ENCODE measurements around the gene PSMB7. TPM values are rescaled to one million over a fixed set of nuclear protein-coding genes. Genes with fewer than 3 reads are reported as not detected.

PSMB7 gene
- total and polyA plus RNA-seq, 8 donors: 39.0 to 99.9 (median 65.5) TPM

DNA sequence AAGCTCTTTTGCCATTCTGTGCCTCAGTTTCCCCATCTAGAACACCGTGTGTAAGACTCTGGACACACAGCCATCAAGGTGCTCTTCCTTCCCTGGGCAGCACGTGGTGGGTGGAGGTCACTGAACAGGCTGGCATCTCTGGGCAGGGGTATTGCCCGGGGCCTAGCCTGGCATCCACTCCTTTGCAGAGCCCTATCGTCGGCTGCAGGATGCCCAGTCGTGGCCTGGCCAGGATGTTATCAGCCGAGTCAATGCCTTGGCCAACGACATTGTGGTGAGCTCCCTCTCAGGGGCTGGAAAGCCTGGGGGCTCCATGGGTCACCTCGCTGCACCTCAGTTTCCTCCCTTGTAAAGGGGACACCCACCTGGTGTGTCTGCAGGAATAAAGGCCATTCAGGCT is 39.1 kb upstream of the PSMB7 start:
- H3K27ac ChIP-seq: no peak overlapping the region
- WGBS, 2 donors: 70 to 85% methylated on average over 9 of the region's 9 CpGs
- TF ChIP-seq, protein P1, sequence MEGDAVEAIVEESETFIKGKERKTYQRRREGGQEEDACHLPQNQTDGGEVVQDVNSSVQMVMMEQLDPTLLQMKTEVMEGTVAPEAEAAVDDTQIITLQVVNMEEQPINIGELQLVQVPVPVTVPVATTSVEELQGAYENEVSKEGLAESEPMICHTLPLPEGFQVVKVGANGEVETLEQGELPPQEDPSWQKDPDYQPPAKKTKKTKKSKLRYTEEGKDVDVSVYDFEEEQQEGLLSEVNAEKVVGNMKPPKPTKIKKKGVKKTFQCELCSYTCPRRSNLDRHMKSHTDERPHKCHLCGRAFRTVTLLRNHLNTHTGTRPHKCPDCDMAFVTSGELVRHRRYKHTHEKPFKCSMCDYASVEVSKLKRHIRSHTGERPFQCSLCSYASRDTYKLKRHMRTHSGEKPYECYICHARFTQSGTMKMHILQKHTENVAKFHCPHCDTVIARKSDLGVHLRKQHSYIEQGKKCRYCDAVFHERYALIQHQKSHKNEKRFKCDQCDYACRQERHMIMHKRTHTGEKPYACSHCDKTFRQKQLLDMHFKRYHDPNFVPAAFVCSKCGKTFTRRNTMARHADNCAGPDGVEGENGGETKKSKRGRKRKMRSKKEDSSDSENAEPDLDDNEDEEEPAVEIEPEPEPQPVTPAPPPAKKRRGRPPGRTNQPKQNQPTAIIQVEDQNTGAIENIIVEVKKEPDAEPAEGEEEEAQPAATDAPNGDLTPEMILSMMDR (IDR thresholded peaks at IDR 0.05): no peak
- no peaks in the 10 kb centered on the region for H3K9me3 ChIP-seq
- H3K4me3 ChIP-seq: no peak overlapping the region
- intact Hi-C loops (cut with DNase I): no loop called here
- H3K36me3 ChIP-seq: no peaks in the 10 kb centered on the region
- peak in 1 of 6 donors; percentile 32 for DNase-seq
- ATAC-seq: no peak
- no peaks in the 10 kb centered on the region for H3K4me1 ChIP-seq
- FAIRE-seq: no peak
- H3K27me3 ChIP-seq: peaks cover 0 to 3% (median 0%) of the 10 kb centered on the region in 4 donors

DNA sequence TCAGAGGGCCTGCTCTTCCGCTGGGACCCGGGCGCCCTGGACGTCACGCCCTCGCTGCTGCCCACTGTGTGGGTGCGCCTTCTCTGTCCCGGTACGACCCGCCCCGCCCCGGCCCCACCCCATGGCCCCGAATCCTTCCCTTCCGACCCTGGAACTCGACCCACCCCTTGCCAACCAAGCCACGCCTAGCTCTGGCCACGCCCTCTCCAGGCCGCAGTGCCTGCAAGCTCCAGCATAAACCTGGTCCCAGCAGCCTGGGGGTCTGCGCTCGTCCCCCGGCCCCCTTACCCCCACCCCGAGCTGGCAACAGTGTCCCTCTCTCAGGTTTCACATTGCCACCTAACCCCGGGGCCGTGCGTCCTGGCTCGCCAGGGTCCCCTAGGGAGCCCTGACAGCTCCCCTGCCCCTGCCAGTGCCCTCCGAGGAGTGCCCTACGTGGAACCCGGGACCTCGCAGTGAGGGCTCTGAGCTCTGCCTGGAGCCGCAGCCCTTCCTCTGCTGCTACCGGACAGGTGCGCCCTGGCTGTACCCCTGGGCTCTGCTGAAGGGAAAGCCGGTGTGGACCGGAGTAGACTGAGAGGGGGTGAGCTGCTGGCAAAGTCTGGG is 38.4 kb upstream of the PSMB7 start:
- no peak overlapping the region for H3K27ac ChIP-seq
- TF ChIP-seq, protein P1 (IDR thresholded peaks at IDR 0.05): no peak
- peak in 2 of 4 donors; percentile 29 to 33 for ATAC-seq
- no peaks in the 10 kb centered on the region for H3K9me3 ChIP-seq
- H3K4me3 ChIP-seq: peak overlapping the region in 1 of 4 donors; percentile 22
- no peak for FAIRE-seq
- no peaks in the 10 kb centered on the region for H3K36me3 ChIP-seq
- DNase-seq: peak in 2 of 6 donors; percentile 49 to 55
- peaks cover 0 to 3% (median 0%) of the 10 kb centered on the region in 4 donors for H3K27me3 ChIP-seq
- WGBS, 2 donors: 28 to 33% methylated on average over 29 to 35 of the region's 35 CpGs
- intact Hi-C loops (cut with DNase I): no loop called here
- no peaks in the 10 kb centered on the region for H3K4me1 ChIP-seq

DNA sequence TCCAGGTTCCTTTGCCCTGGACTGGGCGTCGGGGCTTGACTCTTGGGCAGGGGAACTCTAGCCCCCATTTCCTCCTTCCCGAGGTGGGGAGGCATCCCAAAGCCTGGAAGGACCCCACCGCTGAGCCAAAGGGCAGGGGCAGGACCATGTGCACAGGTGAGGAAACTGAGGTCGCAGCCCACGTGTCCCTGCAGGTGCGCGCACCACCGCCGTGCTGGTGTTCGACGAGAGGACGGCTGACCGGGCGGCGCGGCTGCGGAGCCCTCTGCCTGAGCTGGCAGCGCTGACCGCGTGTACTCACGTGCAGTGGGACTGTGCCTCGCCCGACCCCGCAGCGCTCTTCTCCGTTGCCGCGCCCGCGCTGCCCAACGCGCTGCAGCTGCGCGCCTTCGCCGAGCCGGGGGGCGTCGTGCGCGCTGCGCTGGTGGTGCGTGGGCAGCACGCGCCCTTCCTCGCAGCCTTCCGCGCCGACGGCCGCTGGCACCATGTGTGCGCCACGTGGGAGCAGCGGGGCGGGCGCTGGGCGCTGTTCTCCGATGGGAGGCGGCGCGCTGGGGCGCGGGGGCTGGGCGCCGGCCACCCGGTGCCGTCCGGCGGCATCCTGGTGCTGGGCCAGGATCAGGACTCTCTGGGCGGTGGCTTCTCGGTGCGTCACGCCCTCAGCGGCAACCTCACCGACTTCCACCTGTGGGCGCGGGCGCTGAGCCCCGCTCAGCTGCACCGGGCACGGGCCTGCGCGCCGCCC is 37.8 kb upstream of the PSMB7 start:
- FAIRE-seq: no peak
- ATAC-seq: peak in 1 of 4 donors; percentile 36
- peak overlapping the region in 1 of 4 donors; percentile 22 for H3K4me3 ChIP-seq
- peaks cover 0 to 3% (median 0%) of the 10 kb centered on the region in 4 donors for H3K27me3 ChIP-seq
- no peaks in the 10 kb centered on the region for H3K9me3 ChIP-seq
- 29% methylated on average over 74 to 85 of the region's 85 CpGs for WGBS, 2 donors
- H3K36me3 ChIP-seq: no peaks in the 10 kb centered on the region
- peak in 2 of 6 donors; percentile 56 to 59 for DNase-seq
- H3K4me1 ChIP-seq: no peaks in the 10 kb centered on the region
- intact Hi-C loops (cut with DNase I): no loop called here
- H3K27ac ChIP-seq: no peak overlapping the region
- TF ChIP-seq, protein P1 (IDR thresholded peaks at IDR 0.05): no peak

DNA sequence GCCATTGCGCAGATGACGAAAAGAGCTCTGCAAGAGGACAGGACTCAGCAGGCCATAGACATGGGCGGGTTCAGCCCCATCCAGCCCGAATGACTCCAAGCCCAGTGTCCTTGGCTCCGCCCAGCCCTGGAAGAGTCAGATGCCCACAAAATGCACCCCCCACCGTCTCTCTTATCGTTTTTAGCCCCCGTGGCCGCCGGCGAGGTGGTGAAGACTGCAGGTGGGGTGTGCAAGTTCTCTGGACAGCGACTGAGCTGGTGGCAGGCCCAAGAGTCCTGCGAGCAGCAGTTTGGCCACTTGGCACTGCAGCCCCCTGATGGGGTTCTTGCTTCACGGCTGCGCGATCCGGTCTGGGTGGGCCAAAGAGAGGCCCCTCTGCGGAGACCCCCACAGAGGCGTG is 37.1 kb upstream of the PSMB7 start:
- Histone ChIP-seq H3K4me1 (no peaks in the 10 kb centered on the region), H3K36me3 (no peaks in the 10 kb centered on the region), H3K27ac (no peak overlapping the region), H3K9me3 (no peaks in the 10 kb centered on the region), H3K27me3 (peaks cover 0 to 3% (median 0%) of the 10 kb centered on the region in 4 donors), H3K4me3 (no peak overlapping the region)
- ATAC-seq (no peak), FAIRE-seq (no peak), DNase-seq (peak in 1 of 6 donors; percentile 34)
- intact Hi-C loops (cut with DNase I): no loop called here
- 63 to 76% methylated on average over 19 of the region's 19 CpGs for WGBS, 2 donors
- TF ChIP-seq, protein P1 (IDR thresholded peaks at IDR 0.05): no peak

Data from pancreas (tissue), 10 donors.